Spinal cord (tissue), 10 donors: ENCODE measurements around the gene SEC23B. TPM values are rescaled to one million over a fixed set of nuclear protein-coding genes. Genes with fewer than 3 reads are reported as not detected.
A peak's percentile ranks its signal among the peaks of the same experiment; 100 is the strongest.

ENCODE experiments used
- DNase-seq, 6 donors: peaks; one replicate each; pipeline versions ENCODE4 v3.0.0 to v3.0.0-alpha.2; 2013 to 2015; ENCODE audit warnings: low spot score in 6 of 6, low read depth in 4 of 6
- H3K27ac ChIP-seq: one replicate; pipeline ENCODE4 v1.5.1; 2013; ENCODE audit warnings: low read depth, low read length, control low read depth
- H3K27me3 ChIP-seq: one replicate; pipeline ENCODE4 v1.6.1; 2013; ENCODE audit warnings: low read length; ENCODE audit not compliant: control insufficient read depth, insufficient read depth
- H3K36me3 ChIP-seq: one replicate; pipeline ENCODE4 v1.6.1; 2013; ENCODE audit warnings: low read length; ENCODE audit not compliant: control insufficient read depth, insufficient read depth
- H3K4me1 ChIP-seq: one replicate; pipeline ENCODE4 v1.6.1; 2013; ENCODE audit warnings: low read length; ENCODE audit not compliant: control insufficient read depth, insufficient read depth
- H3K4me3 ChIP-seq: one replicate; pipeline ENCODE4 v1.5.1; 2013; ENCODE audit warnings: low read depth, low read length, control low read depth
- H3K9me3 ChIP-seq: one replicate; pipeline ENCODE4 v1.6.1; 2013; ENCODE audit warnings: low read length; ENCODE audit not compliant: control insufficient read depth, insufficient read depth
- WGBS: methylation state at CpG from one replicate; pipeline ENCODE4 v1.1.5; 2013; ENCODE audit warnings: missing lambda C conversion rate; ENCODE audit not compliant: insufficient coverage; 5-methylcytosine and 5-hydroxymethylcytosine counted together
- long read RNA-seq, 4 donors: transcript quantifications; one replicate each; lab custom pipeline, GENCODE V29; 2026
- polyA plus RNA-seq, 2 donors: library from polyadenylated mRNA; unstranded; fragments of 120-200 nt; gene quantifications; one replicate each; pipeline ENCODE4 v1.2.1, GENCODE V29; 2013; ENCODE audit not compliant: insufficient read length in 2 of 2
- total RNA-seq, 2 donors: library from RNA; depleted of rRNA in 1 of 2; stranded (reverse); fragments of 120-200 nt in 1 of 2; fragments of >200 nt in 1 of 2; gene quantifications; one replicate each; pipeline versions ENCODE4 v1.2.3 to v1.2.4, GENCODE V29; 2013 to 2014
- donor health status: healthy.

Gene SEC23B
- total RNA-seq (10 to 100 TPM; 57.5 to 61.3 TPM), polyA plus RNA-seq (10 to 100 TPM; 52.4 to 55.7 TPM)
- long read RNA-seq, donor 1, transcript SEC23B-204 (20 exons, 3,484 nt): minor isoform, 5 of 24 reads
- long read RNA-seq, donor 1, transcript SEC23B-202 (20 exons, 3,464 nt): major isoform, 8 of 24 reads
- long read RNA-seq, donor 1, partial matches to known transcripts: 10 of 24 reads
- long read RNA-seq, donor 1, other reads (novel, unspliced or antisense): 0 of 24 reads
- long read RNA-seq, donor 2, partial matches to known transcripts: 0 of 2 reads
- long read RNA-seq, donor 2, other reads (novel, unspliced or antisense): 0 of 2 reads
- long read RNA-seq, donor 3, partial matches to known transcripts: 0 of 3 reads
- long read RNA-seq, donor 3, other reads (novel, unspliced or antisense): 0 of 3 reads
- long read RNA-seq, donor 4, partial matches to known transcripts: 0 of 6 reads
- long read RNA-seq, donor 4, other reads (novel, unspliced or antisense): 0 of 6 reads

DNA sequence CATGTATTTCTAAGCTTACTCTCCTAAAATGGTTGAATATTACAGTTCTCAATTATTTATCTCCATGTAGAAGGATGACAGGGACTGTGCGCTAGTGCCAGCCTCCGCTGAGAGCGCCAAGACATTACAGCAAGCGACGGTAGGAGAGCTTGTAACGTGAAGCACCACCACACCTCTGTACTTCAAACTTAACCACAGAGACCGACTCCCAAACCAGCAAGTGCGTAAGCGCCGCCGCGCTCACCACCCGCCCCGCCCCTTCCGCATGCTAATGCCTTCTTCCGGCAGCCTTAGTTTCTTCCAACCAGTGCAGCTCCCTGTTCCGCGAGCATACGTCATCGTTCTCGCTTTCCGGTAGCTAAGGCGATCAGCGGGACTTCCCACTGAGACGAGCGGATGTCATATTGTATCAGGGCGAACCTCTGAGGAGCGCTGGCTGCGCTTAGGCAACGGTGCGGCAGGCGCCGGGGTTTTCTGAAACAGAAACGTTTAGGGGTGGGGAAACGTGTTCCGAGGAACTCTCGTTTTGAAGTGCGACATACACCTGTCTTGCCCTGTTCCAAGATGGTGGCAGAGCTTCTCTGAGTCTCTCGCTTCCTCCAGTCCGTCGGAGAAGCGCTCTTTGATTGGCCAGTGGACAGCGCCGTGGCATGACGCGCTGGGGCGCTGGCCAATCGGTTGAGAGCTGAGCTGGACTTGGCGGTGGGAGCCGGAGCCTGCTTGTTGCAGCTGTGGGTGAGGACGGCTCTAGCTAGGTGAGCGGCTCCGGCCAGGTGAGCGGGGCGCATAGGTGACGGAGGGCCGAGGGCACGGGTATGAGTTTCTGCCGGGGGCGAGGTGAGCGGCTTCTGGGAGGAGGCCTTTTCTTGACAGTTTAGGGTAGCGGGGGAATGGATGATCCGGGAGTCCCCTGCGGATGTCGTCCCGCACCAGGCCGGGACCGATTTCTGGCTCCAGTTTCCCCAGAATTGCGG is at the start of gene SEC23B:
Gene SEC23B (plus strand): TSS at position 723 of the 974 bp plus-strand sequence. CDS start 2,896 bp downstream, outside the sequence.
- Histone ChIP-seq H3K27ac (peak within 1 kb of the TSS; percentile 100), H3K9me3 (no peaks in the 10 kb centered on the region), H3K36me3 (peaks cover 6% of the 10 kb centered on the region), H3K4me1 (peaks cover 14% of the 10 kb centered on the region), H3K27me3 (peaks cover 10% of the 10 kb centered on the region), H3K4me3 (peak within 1 kb of the TSS; percentile 90)
- 0% methylated on average over 69 of the region's 69 CpGs for WGBS
- peak; percentile 91 to 99 (median 98) for DNase-seq

DNA sequence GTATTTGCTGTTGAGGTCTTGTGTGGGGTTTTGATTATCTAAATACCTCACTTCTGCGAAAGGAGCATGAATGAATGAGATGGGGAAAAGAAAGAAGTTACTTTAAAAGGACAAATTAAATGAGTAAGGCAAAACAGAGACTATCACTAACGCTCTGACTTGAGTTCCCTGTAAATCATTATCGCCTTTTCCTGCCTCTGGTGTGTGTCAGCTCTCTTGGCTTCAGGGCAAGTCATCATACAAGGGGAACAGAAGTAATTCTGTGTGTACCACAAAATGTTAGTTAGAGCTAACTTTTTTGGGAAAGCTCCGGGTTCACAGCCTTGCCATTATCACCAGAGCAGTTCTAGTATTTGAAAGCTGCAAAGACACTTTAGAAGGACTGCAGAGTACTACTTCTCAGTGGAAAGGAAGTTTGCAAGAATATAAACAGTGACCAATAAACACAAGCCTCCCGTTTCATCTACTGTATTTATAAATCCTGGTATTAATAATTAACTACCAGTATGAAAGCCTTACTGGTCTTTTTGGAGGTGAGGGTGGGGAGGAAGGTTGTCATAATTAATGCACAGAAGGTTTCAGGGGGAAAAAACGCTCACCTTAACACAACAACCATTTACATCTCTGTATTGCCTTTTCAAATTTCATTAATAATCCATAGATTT is 42.1 kb upstream of the SEC23B start:
- Histone ChIP-seq H3K4me1 (peaks cover 5% of the 10 kb centered on the region), H3K27me3 (no peaks in the 10 kb centered on the region), H3K9me3 (no peaks in the 10 kb centered on the region), H3K4me3 (no peak overlapping the region), H3K36me3 (peaks cover 2% of the 10 kb centered on the region), H3K27ac (no peak overlapping the region)
- DNase-seq: no peak
- 90% methylated on average over 2 of the region's 6 CpGs for WGBS

DNA sequence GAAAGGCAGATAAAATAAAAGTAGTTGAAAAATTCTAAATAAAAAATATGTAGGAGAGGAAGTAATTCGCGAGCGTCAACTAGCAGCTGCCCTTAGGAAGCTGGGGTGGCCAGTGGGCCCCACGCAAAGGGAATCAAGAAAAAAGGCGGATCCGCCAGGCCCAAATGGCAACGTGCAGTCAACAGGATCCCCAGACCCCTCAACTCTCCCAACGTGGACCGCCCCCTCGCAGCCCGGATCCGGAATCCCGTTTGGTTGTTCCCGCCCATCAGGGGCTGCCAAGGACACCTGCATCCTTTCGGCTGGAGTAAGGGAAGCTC is 41.2 kb upstream of the SEC23B start:
- Histone ChIP-seq H3K9me3 (no peaks in the 10 kb centered on the region), H3K36me3 (peaks cover 8% of the 10 kb centered on the region), H3K27me3 (no peaks in the 10 kb centered on the region), H3K27ac (peak overlapping the region; percentile 94), H3K4me1 (peaks cover 5% of the 10 kb centered on the region), H3K4me3 (peak overlapping the region; percentile 82)
- WGBS: 0% methylated on average over 15 of the region's 15 CpGs
- peak in 1 of 6 donors; percentile 73 for DNase-seq

DNA sequence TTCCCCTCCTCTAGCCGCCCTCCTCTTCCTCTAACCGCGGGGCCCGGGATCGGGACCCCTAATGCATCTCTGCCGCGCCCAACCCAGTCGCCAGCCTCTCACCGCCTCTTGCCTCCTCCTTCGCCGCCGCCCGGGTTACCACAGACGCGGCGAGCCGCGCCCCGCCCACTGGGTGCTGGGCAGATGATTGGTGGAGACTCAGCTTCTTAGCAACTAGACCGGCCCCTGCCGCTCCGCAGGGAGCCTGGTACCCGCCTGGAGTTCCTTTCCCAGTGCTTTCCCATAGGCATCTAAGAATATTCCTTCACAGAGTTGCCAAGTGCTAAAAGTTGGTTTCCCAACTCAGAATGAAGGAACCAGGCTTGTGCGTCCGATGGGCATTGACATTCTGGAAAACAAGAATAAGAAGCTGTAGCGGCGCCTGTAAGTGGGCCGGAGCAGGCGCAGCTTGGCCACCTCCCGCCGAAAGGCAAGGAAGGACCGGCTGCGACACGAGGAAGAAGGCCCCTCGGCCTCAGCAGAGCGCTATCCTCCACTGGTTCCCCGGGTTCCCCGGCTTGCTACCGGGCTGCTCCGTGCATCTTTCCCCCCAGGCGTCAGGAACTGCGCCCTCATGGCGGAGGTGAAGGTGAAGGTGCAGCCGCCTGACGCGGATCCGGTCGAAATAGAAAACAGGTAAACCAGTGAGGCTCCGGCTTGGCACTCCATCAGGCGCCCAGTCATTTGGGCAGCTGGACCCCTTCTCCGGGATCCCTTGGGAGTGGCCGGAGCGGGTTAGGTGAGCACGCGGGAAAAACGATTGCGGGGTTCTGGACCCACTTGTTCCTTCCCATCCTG is 40.6 kb upstream of the SEC23B start, which contains the start of the genes DZANK1 and POLR3F:
Gene DZANK1 (minus strand): TSS at position 137 of the 837 bp plus-strand sequence. CDS start 1,672 bp downstream, outside the sequence.
Gene POLR3F (plus strand): TSS at position 497 of the 837 bp plus-strand sequence. CDS start 117 bp downstream, at position 614.
- WGBS: under 1% methylated on average over 57 of the region's 57 CpGs
- H3K4me3 ChIP-seq: peak within 1 kb of the TSS; percentile 82
- H3K36me3 ChIP-seq: peaks cover 14% of the 10 kb centered on the region
- H3K27me3 ChIP-seq: no peaks in the 10 kb centered on the region
- H3K27ac ChIP-seq: peak within 1 kb of the TSS; percentile 94
- H3K9me3 ChIP-seq: no peaks in the 10 kb centered on the region
- peak; percentile 93 to 99 (median 96) for DNase-seq
- peaks cover 5% of the 10 kb centered on the region for H3K4me1 ChIP-seq

DNA sequence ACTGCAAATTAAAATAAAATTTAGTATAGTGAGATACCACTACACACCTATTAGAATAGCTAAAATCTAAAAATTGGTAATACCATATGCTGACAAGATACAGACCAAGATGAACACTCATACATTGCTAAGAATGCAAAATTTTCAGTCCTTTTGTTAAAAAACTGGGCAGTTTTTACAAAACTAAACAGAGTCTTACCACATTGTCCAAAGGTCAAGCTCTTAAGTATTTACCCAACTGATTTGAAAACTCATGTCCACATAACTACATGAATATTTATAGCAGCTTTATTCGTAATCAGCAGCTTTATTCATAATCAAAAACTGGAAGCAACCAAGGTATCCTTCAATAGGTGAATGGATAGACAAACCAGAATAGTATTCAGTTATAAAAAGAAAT is 30.5 kb upstream of the SEC23B start:
- no peaks in the 10 kb centered on the region for H3K9me3 ChIP-seq
- H3K27me3 ChIP-seq: no peaks in the 10 kb centered on the region
- H3K4me3 ChIP-seq: no peak overlapping the region
- H3K4me1 ChIP-seq: no peaks in the 10 kb centered on the region
- DNase-seq: no peak
- H3K36me3 ChIP-seq: peaks cover 30% of the 10 kb centered on the region
- no CpG with 5 or more reads among the region's 1 CpG for WGBS
- H3K27ac ChIP-seq: no peak overlapping the region

DNA sequence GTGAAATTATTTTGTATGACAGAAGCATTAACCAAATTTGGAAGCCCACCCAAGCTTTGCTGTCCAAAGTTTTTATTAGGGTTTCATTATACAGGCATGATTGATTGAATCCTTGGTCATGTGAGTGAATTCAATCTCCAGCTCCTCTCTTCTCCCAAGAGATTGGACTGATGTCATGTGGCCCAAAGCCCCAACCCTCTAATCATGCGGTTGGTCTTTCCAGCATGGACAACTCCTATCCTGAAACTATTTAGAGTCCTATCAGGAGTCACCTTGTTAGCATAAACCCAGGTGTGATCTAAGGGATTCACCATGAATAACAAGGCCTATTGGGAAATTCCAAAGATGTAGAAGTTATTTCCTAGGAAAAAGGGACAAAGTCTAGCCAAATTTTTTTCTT is 29.9 kb upstream of the SEC23B start:
- no CpG with 5 or more reads among the region's 1 CpG for WGBS
- peaks cover 32% of the 10 kb centered on the region for H3K36me3 ChIP-seq
- H3K9me3 ChIP-seq: no peaks in the 10 kb centered on the region
- H3K27ac ChIP-seq: no peak overlapping the region
- no peaks in the 10 kb centered on the region for H3K27me3 ChIP-seq
- H3K4me3 ChIP-seq: no peak overlapping the region
- no peaks in the 10 kb centered on the region for H3K4me1 ChIP-seq
- DNase-seq: no peak

DNA sequence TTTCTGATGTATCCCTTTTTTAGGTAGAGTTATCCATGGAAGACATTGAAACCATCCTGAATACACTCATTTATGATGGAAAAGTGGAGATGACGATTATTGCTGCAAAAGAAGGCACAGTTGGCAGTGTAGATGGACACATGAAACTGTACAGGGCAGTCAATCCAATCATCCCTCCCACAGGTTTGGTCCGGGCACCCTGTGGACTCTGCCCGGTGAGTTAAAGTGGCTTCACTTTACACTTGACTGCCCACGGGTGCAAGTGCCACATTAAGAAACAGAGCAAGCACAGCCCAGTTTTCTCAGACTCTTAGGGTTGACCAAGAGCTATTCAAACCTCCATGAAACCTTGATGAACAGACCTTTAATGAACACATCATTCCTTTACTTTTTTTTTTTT is 26.1 kb upstream of the SEC23B start:
- no peak for DNase-seq
- H3K36me3 ChIP-seq: peaks cover 30% of the 10 kb centered on the region
- WGBS: 95% methylated on average over 3 of the region's 4 CpGs
- no peak overlapping the region for H3K4me3 ChIP-seq
- no peaks in the 10 kb centered on the region for H3K9me3 ChIP-seq
- no peaks in the 10 kb centered on the region for H3K27me3 ChIP-seq
- H3K27ac ChIP-seq: no peak overlapping the region
- H3K4me1 ChIP-seq: no peaks in the 10 kb centered on the region

DNA sequence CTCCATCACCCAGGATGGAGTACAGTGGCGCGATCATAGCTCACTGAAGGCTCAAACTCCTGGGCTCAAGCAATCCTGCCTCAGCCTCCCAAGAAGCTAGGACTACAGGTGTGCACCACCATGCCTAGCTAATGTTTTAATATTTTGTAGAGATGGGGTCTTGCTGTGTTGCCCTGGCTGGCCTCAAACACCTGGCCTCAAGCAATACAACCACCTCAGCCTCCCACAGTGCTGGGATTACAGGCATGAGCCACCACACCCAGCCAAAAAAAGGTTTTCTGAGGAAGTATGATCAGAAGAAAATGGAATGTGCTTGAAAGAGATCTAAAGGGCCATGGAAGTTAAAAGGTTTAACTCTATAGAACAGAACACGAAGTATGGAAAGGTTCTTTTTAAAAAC is 19.4 kb upstream of the SEC23B start:
- DNase-seq: no peak
- no peaks in the 10 kb centered on the region for H3K9me3 ChIP-seq
- no peaks in the 10 kb centered on the region for H3K27me3 ChIP-seq
- peaks cover 10% of the 10 kb centered on the region for H3K36me3 ChIP-seq
- no peak overlapping the region for H3K27ac ChIP-seq
- no peak overlapping the region for H3K4me3 ChIP-seq
- H3K4me1 ChIP-seq: no peaks in the 10 kb centered on the region
- WGBS: no CpG with 5 or more reads among the region's 3 CpGs
